Lung (tissue), 12 donors: ENCODE measurements around the gene MT1X. TPM values are rescaled to one million over a fixed set of nuclear protein-coding genes. Genes with fewer than 3 reads are reported as not detected.

Experiments
- ATAC-seq: fragments of 200-7000 bp; cut with Tn5 transposase; one replicate; pipeline ENCODE4 v1.9.1; 2020; ENCODE audit warnings: moderate number of reproducible peaks; ENCODE audit not compliant: insufficient read depth, low FRiP score
- DNase-seq, 3 donors: peaks; one replicate each; pipeline ENCODE4 v3.0.0-alpha.2; 2013 to 2017
- H3K27ac ChIP-seq, 2 donors: one replicate each; pipeline ENCODE4 v1.5.1; 2013; ENCODE audit warnings: mild to moderate bottlenecking in 2 of 2, moderate library complexity in 2 of 2, control low read depth in 1 of 2, inconsistent platforms in 1 of 2, low read depth in 1 of 2, low read length in 1 of 2
- H3K27me3 ChIP-seq, 3 donors: one replicate each; pipeline ENCODE4 v1.5.1; 2013; ENCODE audit warnings: low read length in 2 of 3; ENCODE audit not compliant: control insufficient read depth in 3 of 3, insufficient read depth in 3 of 3
- H3K36me3 ChIP-seq, 4 donors: one replicate each; pipeline ENCODE4 v1.5.1; 2013; ENCODE audit warnings: low read length in 4 of 4, mild to moderate bottlenecking in 1 of 4, moderate library complexity in 1 of 4; ENCODE audit not compliant: control insufficient read depth in 4 of 4, insufficient read depth in 4 of 4
- H3K4me1 ChIP-seq, 5 donors: one replicate each; pipeline ENCODE4 v1.5.1; 2013; ENCODE audit warnings: low read length in 5 of 5, mild to moderate bottlenecking in 2 of 5, moderate library complexity in 1 of 5; ENCODE audit not compliant: control insufficient read depth in 5 of 5, insufficient read depth in 5 of 5
- H3K4me3 ChIP-seq: one replicate; pipeline ENCODE4 v1.5.1; 2013; ENCODE audit warnings: mild to moderate bottlenecking, control low read depth, moderate library complexity
- H3K9ac ChIP-seq, 2 donors: one replicate each; pipeline ENCODE4 v1.5.1; 2013; ENCODE audit warnings: low read length in 2 of 2, control low read depth in 1 of 2; ENCODE audit not compliant: insufficient read depth in 1 of 2
- H3K9me3 ChIP-seq, 4 donors: one replicate each; pipeline ENCODE4 v1.5.1; 2013; ENCODE audit warnings: low read length in 3 of 4, mild to moderate bottlenecking in 1 of 4, moderate library complexity in 1 of 4; ENCODE audit not compliant: control insufficient read depth in 4 of 4, insufficient read depth in 3 of 4
- CTCF ChIP-seq: IDR thresholded peaks from 2 replicates; pipeline ENCODE4 v1.5.1; 2012; ENCODE audit warnings: mild to moderate bottlenecking; ENCODE audit errors: control extremely low read depth, extremely low read depth
- WGBS, 2 donors: extraction: QIAGEN DNeasy Blood & Tissue Kit; methylation state at CpG; one replicate each; pipeline ENCODE4 v1.1.7; 2013; 5-methylcytosine and 5-hydroxymethylcytosine counted together
- polyA plus RNA-seq, 2 donors: library from polyadenylated mRNA; stranded (reverse); fragments of 200-250 nt; gene quantifications; one replicate each; pipeline ENCODE4 v1.2.1, GENCODE V29; 2013
- total RNA-seq, 2 donors: library from RNA; depleted of rRNA in 1 of 2; stranded (reverse); fragments of >200 nt in 1 of 2; gene quantifications; one replicate each; pipeline ENCODE4 v1.2.1, GENCODE V29; 2014 to 2021
- donor health status: control.
- donor health status: control.
- donor health status: Bipolar disorder and iron deficiency.
- donor health status: healthy.
- donor health status: DM: yes; HTN: yes; CAD: no.

MT1X gene
- total and polyA plus RNA-seq, 4 donors = 39.3 to 989 (median 306) TPM

GRCh38 chr16:56677474-56677873 lies 4.8 kb upstream of the MT1X start:
- peaks cover 0 to 15% (median 0%) of the 10 kb centered on the region in 5 donors for H3K4me1 ChIP-seq
- DNase-seq (no peak), ATAC-seq (no peak)
- H3K36me3 ChIP-seq = no peaks in the 10 kb centered on the region
- no peak for TF ChIP-seq CTCF
- no peak overlapping the region for H3K9ac ChIP-seq
- H3K4me3 ChIP-seq = no peak overlapping the region
- H3K27ac ChIP-seq = no peak overlapping the region
- 80 to 82% methylated on average over 3 of the region's 3 CpGs for WGBS, 2 donors
- H3K9me3 ChIP-seq = no peaks in the 10 kb centered on the region
- peaks cover 0 to 35% (median 29%) of the 10 kb centered on the region in 3 donors for H3K27me3 ChIP-seq

DNA sequence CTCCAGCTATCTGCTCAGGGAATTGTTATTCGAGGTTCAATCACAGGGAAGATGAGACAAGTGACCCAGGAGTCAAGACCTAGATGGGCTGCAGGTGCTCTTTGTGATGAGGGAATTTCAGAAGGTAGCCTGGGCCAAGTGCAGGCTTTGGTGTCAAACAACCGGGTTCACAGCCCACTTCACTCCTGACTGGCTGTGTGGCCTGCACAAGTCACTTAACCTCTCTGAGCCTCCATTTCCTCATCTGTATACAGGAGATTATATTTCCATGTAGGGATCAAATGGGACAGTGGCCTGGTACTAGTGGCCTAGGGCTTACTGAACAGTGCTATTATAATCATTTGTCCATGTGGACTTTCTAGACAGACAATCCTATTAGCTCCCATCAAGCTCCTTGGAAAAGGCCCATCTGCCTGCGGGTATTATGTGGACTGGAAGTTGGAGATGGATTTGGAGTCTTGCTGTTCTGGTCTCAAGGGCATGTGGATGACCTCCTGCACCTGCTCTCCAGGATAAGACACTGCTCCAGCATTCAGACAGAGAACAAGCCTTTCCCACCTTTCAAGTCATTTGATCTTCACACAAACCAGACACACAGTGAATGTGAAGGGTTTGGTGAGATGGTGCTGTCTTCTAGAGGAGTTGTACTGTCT lies 3.1 kb upstream of the MT1X start:
- TF ChIP-seq CTCF = no peak
- no peak for DNase-seq
- Histone ChIP-seq H3K4me3 (no peak overlapping the region), H3K4me1 (peaks cover 0 to 21% (median 4%) of the 10 kb centered on the region in 5 donors), H3K36me3 (peaks cover 0 to 2% (median 0%) of the 10 kb centered on the region in 4 donors), H3K9ac (no peak overlapping the region), H3K27ac (peak overlapping the region in 1 of 2 donors; percentile 76), H3K9me3 (no peaks in the 10 kb centered on the region), H3K27me3 (peaks cover 0 to 24% (median 22%) of the 10 kb centered on the region in 3 donors)
- ATAC-seq = no peak
- WGBS, 2 donors = 90 to 98% methylated on average over 3 of the region's 3 CpGs

DNA sequence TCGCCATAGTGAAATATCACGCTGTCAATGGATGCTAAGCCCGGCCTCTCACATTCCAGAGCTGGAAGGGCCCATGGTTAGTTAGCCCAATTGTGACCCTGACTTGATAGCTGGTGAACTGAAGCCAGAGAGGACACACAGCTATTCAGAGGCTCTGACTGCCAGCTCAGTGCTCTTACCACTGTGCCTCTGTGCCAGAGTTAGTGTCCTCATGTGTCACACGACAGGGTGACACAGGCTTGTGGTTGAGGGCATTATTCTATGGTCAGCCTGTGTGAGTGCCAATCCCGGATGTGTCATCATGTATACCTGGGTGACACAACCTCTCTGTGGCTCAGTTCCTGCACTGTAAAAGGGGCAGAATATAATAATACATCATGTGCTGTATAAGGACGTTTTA lies 2.5 kb upstream of the MT1X start:
- TF ChIP-seq CTCF = no peak
- Histone ChIP-seq H3K9me3 (no peaks in the 10 kb centered on the region), H3K9ac (no peak overlapping the region), H3K36me3 (peaks cover 0 to 2% (median 0%) of the 10 kb centered on the region in 4 donors), H3K27ac (peak overlapping the region in 1 of 2 donors; percentile 76), H3K4me3 (no peak overlapping the region), H3K27me3 (peaks cover 0 to 24% (median 22%) of the 10 kb centered on the region in 3 donors), H3K4me1 (peaks cover 0 to 21% (median 4%) of the 10 kb centered on the region in 5 donors)
- WGBS, 2 donors = 81 to 88% methylated on average over 6 of the region's 6 CpGs
- DNase-seq (no peak), ATAC-seq (no peak)
